ENCODE data around the gene TUT1.
"Not testable (repeated sequence)": the region's sequence is repeated elsewhere in the genome, so short reads cannot be mapped to it uniquely, and the experiment has no call there.

TUT1 gene

DNA sequence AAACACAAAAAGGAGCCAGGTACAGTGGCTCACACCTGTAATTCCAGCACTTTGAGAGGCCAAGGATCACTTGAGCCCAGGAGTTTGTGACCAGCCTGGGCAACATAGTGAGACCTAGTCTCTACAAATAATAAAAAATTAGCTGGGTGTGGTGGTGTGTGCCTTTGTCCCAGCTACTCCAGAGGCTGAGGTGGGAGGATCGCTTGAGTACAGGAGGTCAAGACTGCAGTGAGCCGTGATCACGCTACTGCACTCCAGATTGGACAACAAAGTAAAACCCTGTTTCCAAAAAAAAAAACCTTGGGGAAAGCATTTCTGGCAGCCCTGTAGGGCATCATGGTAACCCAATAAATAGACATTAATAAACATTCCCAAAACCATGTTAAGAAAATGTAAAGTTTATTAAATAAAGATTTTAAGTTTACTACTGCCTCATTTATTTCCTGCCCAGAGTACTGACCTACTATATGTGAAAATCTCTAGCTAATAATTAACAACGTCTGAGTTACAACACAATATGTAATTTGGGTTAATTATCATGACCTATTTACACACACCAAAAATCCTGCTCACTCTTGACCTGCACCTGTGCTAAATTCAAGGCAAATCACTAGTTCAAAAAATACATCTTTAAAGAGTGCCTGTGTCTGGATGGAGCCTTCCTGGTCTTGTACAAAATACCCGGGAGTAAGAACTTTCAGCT, 26.1 kb downstream of the TUT1 start:
- no peak for TF ChIP-seq ZFX (IDR thresholded peaks at IDR 0.05)
- TF ChIP-seq, protein P1, sequence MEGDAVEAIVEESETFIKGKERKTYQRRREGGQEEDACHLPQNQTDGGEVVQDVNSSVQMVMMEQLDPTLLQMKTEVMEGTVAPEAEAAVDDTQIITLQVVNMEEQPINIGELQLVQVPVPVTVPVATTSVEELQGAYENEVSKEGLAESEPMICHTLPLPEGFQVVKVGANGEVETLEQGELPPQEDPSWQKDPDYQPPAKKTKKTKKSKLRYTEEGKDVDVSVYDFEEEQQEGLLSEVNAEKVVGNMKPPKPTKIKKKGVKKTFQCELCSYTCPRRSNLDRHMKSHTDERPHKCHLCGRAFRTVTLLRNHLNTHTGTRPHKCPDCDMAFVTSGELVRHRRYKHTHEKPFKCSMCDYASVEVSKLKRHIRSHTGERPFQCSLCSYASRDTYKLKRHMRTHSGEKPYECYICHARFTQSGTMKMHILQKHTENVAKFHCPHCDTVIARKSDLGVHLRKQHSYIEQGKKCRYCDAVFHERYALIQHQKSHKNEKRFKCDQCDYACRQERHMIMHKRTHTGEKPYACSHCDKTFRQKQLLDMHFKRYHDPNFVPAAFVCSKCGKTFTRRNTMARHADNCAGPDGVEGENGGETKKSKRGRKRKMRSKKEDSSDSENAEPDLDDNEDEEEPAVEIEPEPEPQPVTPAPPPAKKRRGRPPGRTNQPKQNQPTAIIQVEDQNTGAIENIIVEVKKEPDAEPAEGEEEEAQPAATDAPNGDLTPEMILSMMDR (conservative IDR thresholded peaks at IDR 0.05) = no peak
- H3K27ac ChIP-seq = no peak overlapping the region

DNA sequence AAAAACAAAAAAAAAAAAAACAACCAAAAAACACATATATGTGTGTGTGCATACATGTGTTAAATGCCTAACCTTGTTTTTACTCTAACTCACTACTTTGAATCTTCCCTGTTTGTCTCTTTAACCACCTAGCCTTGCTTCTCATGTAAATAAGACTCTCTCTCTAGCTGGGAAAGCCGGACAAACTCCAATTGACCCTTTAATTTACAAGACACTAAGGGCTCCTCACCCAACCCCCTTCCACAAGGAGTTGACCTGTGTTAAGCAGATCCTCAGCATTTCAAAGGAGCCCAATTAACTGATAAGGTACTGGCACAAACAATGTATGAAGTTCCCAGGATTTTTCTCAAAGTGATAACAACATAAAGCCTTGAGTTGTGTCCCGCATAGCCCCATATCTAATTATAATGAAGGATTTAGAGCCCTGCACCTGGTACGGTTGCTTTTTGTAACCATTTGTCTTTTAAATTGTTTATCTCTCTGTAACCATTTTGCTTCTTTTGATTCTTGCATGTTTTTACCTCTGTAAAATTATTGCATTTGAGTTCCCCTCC, 29.6 kb downstream of the TUT1 start:
- H3K27ac ChIP-seq = not testable (repeated sequence)

GRCh38 chr11:62560566-62561103, 30.7 kb downstream of the TUT1 start:
- H3K27ac ChIP-seq = peak overlapping the region; percentile 19
- TF ChIP-seq, protein P1 (conservative IDR thresholded peaks at IDR 0.05) = no peak; the same call in 1 of the 2 replicates
- no peak for TF ChIP-seq ZFX (IDR thresholded peaks at IDR 0.05)

- not testable (repeated sequence) for H3K27ac ChIP-seq
Observed at GRCh38 chr11:62559626-62560025, 31.7 kb downstream of the TUT1 start.

GRCh38 chr11:62559204-62559603, 32.1 kb downstream of the TUT1 start:
- H3K27ac ChIP-seq = no peak overlapping the region
- TF ChIP-seq, protein P1 (conservative IDR thresholded peaks at IDR 0.05) = no peak
- TF ChIP-seq ZFX (IDR thresholded peaks at IDR 0.05) = no peak

GRCh38 chr11:62558669-62559068, 32.7 kb downstream of the TUT1 start:
- no peak for TF ChIP-seq ZFX (IDR thresholded peaks at IDR 0.05)
- TF ChIP-seq, protein P1 (conservative IDR thresholded peaks at IDR 0.05) = no peak
- no peak overlapping the region for H3K27ac ChIP-seq

GRCh38 chr11:62556875-62557631, 34.3 kb downstream of the TUT1 start:
- H3K27ac ChIP-seq = peak overlapping the region; percentile 83
- TF ChIP-seq, protein P1 (conservative IDR thresholded peaks at IDR 0.05) = no peak
- no peak for TF ChIP-seq ZFX (IDR thresholded peaks at IDR 0.05)

GRCh38 chr11:62556108-62556874, 35.0 kb downstream of the TUT1 start:
- TF ChIP-seq, protein P1 (conservative IDR thresholded peaks at IDR 0.05) = no peak
- peak overlapping the region; percentile 83 for H3K27ac ChIP-seq
